Liver (tissue), 9 donors: ENCODE results near the gene LMTK3. TPM values are rescaled to one million over a fixed set of nuclear protein-coding genes. Genes with fewer than 3 reads are reported as not detected.

Experiments
- DNase-seq: peaks from one replicate; pipeline ENCODE4 v3.0.0-alpha.2; 2017; ENCODE audit warnings: low spot score
- H3K27ac ChIP-seq, 2 donors: one replicate each; pipeline ENCODE4 v1.7.0; 2013; ENCODE audit warnings: inconsistent platforms in 2 of 2, low read length in 2 of 2, control low read depth in 1 of 2, low read depth in 1 of 2, mild to moderate bottlenecking in 1 of 2
- H3K27me3 ChIP-seq, 4 donors: one replicate each; pipeline versions ENCODE4 v1.6.1 to v1.7.0; 2013; ENCODE audit warnings: low read length in 3 of 4, inconsistent platforms in 1 of 4, mild to moderate bottlenecking in 1 of 4, moderate library complexity in 1 of 4; ENCODE audit not compliant: control insufficient read depth in 4 of 4, insufficient read depth in 4 of 4
- H3K36me3 ChIP-seq, 4 donors: one replicate each; pipeline versions ENCODE4 v1.6.1 to v1.7.0; 2013; ENCODE audit warnings: low read length in 3 of 4, mild to moderate bottlenecking in 3 of 4, low read depth in 1 of 4, moderate library complexity in 1 of 4; ENCODE audit not compliant: control insufficient read depth in 4 of 4, insufficient read depth in 3 of 4
- H3K4me1 ChIP-seq, 4 donors: one replicate each; pipeline versions ENCODE4 v1.6.1 to v1.7.0; 2013; ENCODE audit warnings: low read length in 3 of 4, mild to moderate bottlenecking in 3 of 4, moderate library complexity in 1 of 4; ENCODE audit not compliant: control insufficient read depth in 4 of 4, insufficient read depth in 4 of 4
- H3K4me3 ChIP-seq, 3 donors: one replicate each; pipeline versions ENCODE4 v1.6.1 to v1.7.0; 2013; ENCODE audit warnings: low read length in 3 of 3, control low read depth in 1 of 3, low read depth in 1 of 3, mild to moderate bottlenecking in 1 of 3
- H3K9ac ChIP-seq, 2 donors: one replicate each; pipeline ENCODE4 v1.7.0; 2013; ENCODE audit warnings: low read length in 2 of 2, mild to moderate bottlenecking in 2 of 2, moderate library complexity in 2 of 2, control low read depth in 1 of 2, low read depth in 1 of 2
- H3K9me3 ChIP-seq, 4 donors: one replicate each; pipeline versions ENCODE4 v1.6.1 to v1.7.0; 2013; ENCODE audit warnings: low read length in 3 of 4; ENCODE audit not compliant: control insufficient read depth in 4 of 4
- ATF3 ChIP-seq: IDR thresholded peaks from 2 replicates; pipeline ENCODE4 v1.6.1; 2016; ENCODE audit warnings: antibody characterized with exemption
- CTCF ChIP-seq: fragments of 150-350 bp; IDR thresholded peaks from 2 replicates; pipeline ENCODE4 v1.5.1; 2017; ENCODE audit warnings: improper control_type of control experiment, low read depth, low read length; ENCODE audit not compliant: missing input control
- EGR1 ChIP-seq, 2 donors: IDR thresholded peaks; 2 replicates each; pipeline ENCODE4 v1.6.1; 2016 to 2018; ENCODE audit warnings: antibody characterized with exemption in 2 of 2, low read depth in 2 of 2
- FOXA1 ChIP-seq: IDR thresholded peaks from 2 replicates; pipeline ENCODE4 v1.6.1; 2016; ENCODE audit warnings: antibody characterized with exemption
- FOXA2 ChIP-seq: IDR thresholded peaks from 2 replicates; pipeline ENCODE4 v1.6.1; 2016; ENCODE audit warnings: antibody characterized with exemption
- GABPA ChIP-seq, 2 donors: IDR thresholded peaks in 1 of 2; conservative IDR thresholded peaks in 1 of 2; 2 replicates each; pipeline ENCODE4 v1.6.1; 2016; ENCODE audit warnings: antibody characterized with exemption in 2 of 2, mild to moderate bottlenecking in 1 of 2, moderate library complexity in 1 of 2
- HNF4A ChIP-seq, 2 donors: conservative IDR thresholded peaks; 2 replicates each; pipeline ENCODE4 v1.6.1; 2016; ENCODE audit warnings: antibody characterized with exemption in 2 of 2, mild to moderate bottlenecking in 2 of 2
- JUND ChIP-seq, 2 donors: IDR thresholded peaks; 2 replicates each; pipeline ENCODE4 v1.6.1; 2016; ENCODE audit warnings: antibody characterized with exemption in 2 of 2
- MAX ChIP-seq: IDR thresholded peaks from 2 replicates; pipeline ENCODE4 v1.6.1; 2016; ENCODE audit warnings: antibody characterized with exemption
- NR2F2 ChIP-seq: IDR thresholded peaks from 2 replicates; pipeline ENCODE4 v1.6.1; 2016; ENCODE audit warnings: antibody characterized with exemption
- RAD21 ChIP-seq, 2 donors: IDR thresholded peaks; 2 replicates each; pipeline ENCODE4 v1.6.1; 2016; ENCODE audit warnings: antibody characterized with exemption in 2 of 2, mild to moderate bottlenecking in 2 of 2
- REST ChIP-seq: IDR thresholded peaks from 2 replicates; pipeline ENCODE4 v1.6.1; 2016; ENCODE audit warnings: antibody characterized with exemption, mild to moderate bottlenecking
- RXRA ChIP-seq, 2 donors: IDR thresholded peaks; 2 replicates each; pipeline ENCODE4 v1.6.1; 2017 to 2018; ENCODE audit warnings: antibody characterized with exemption in 2 of 2, mild to moderate bottlenecking in 1 of 2
- SP1 ChIP-seq: IDR thresholded peaks from 2 replicates; pipeline ENCODE4 v1.6.1; 2018; ENCODE audit warnings: antibody characterized with exemption, mild to moderate bottlenecking
- TAF1 ChIP-seq: conservative IDR thresholded peaks from 2 replicates; pipeline ENCODE4 v1.6.1; 2016; ENCODE audit warnings: antibody characterized with exemption, mild to moderate bottlenecking
- YY1 ChIP-seq: IDR thresholded peaks from 2 replicates; pipeline ENCODE4 v1.6.1; 2016; ENCODE audit warnings: antibody characterized with exemption, mild to moderate bottlenecking
- ZBTB33 ChIP-seq: IDR thresholded peaks from 2 replicates; pipeline ENCODE4 v1.6.1; 2016; ENCODE audit warnings: antibody characterized with exemption
- WGBS: extraction: QIAGEN DNeasy Blood & Tissue Kit; methylation state at CpG from one replicate; pipeline ENCODE4 v1.1.7; 2013; 5-methylcytosine and 5-hydroxymethylcytosine counted together
- polyA plus RNA-seq, 2 donors: library from polyadenylated mRNA; stranded (reverse) in 1 of 2; unstranded in 1 of 2; fragments of 200-250 nt in 1 of 2; fragments of >200 nt in 1 of 2; fragmentation: Nextera tagmentation in 1 of 2; extraction: Ambion mirVana in 1 of 2; gene quantifications; one replicate each; pipeline versions ENCODE4 v1.2.1 to v1.2.3, GENCODE V29; 2013 to 2015
- total RNA-seq, 2 donors: library from RNA; depleted of rRNA; stranded (reverse); fragments of >200 nt; gene quantifications; one replicate each; pipeline ENCODE4 v1.2.3, GENCODE V29; 2014
- donor health status: healthy.
- donor health status: healthy.
- donor health status: healthy.
- donor health status: healthy.
- donor health status: healthy.

The LMTK3 gene
- total and polyA plus RNA-seq, 4 donors: 0.08 TPM; not detected in 2

- no peak for DNase-seq
- peaks cover 12 to 45% (median 18%) of the 10 kb centered on the region in 4 donors for H3K36me3 ChIP-seq
- 93% methylated on average over 11 of the region's 11 CpGs for WGBS
- TF ChIP-seq JUND (IDR thresholded peaks at IDR 0.05) (no peak), HNF4A (conservative IDR thresholded peaks at IDR 0.05) (no peak), ATF3 (no peak), ZBTB33 (no peak), FOXA2 (no peak), TAF1 (no peak), EGR1 (IDR thresholded peaks at IDR 0.05; ENCODE audit: low read depth in 2 of 2) (no peak), FOXA1 (no peak), SP1 (no peak), RXRA (IDR thresholded peaks at IDR 0.05) (no peak), RAD21 (IDR thresholded peaks at IDR 0.05) (no peak), NR2F2 (no peak), MAX (no peak), CTCF (no peak), GABPA (IDR thresholded peaks at IDR 0.05 in 1 of 2, conservative IDR thresholded peaks at IDR 0.05 in 1 of 2) (no peak), REST (no peak), YY1 (no peak)
- no peak overlapping the region for H3K9ac ChIP-seq
- no peaks in the 10 kb centered on the region for H3K9me3 ChIP-seq
- no peak overlapping the region for H3K27ac ChIP-seq
- H3K4me1 ChIP-seq: peaks cover 0 to 6% (median 5%) of the 10 kb centered on the region in 4 donors
- no peaks in the 10 kb centered on the region for H3K27me3 ChIP-seq
- H3K4me3 ChIP-seq: no peak overlapping the region
Measured at GRCh38 chr19:48455908-48456562, 55.6 kb downstream of the LMTK3 start.
